SK-N-SH treated with all-trans-retinoic acid at 6 μM for 48 hours (cell line): Measurements from ENCODE around the gene USP40.

Experiments used
- ATAC-seq: fragments of 200-7000 bp; cut with Tn5 transposase; 3 replicates; pipeline ENCODE4 v1.9.1; 2020; ENCODE audit warnings: mild to moderate bottlenecking, moderate library complexity
- ARNTL ChIP-seq: fragments of 450-650 bp; formaldehyde crosslinking; IDR thresholded peaks from 2 replicates; pipeline ENCODE4 v1.5.0; 2020; ENCODE audit warnings: low read depth, mild to moderate bottlenecking, moderate library complexity, borderline replicate concordance
- BACH2 ChIP-seq: fragments of 250-450 bp; sonication (Bioruptor Pico); IDR thresholded peaks from 2 replicates; pipeline ENCODE4 v1.9.0; 2021; ENCODE audit warnings: mild to moderate bottlenecking, borderline replicate concordance
- CREB5 ChIP-seq: fragments of 250-450 bp; sonication (Bioruptor Pico); IDR thresholded peaks from 2 replicates; pipeline ENCODE4 v1.5.1; 2020; ENCODE audit warnings: low read depth, mild to moderate bottlenecking, moderate library complexity
- CSDC2 ChIP-seq: fragments of 250-450 bp; sonication (Bioruptor Pico); IDR thresholded peaks from 2 replicates; pipeline ENCODE4 v1.5.0; 2020; ENCODE audit warnings: mild to moderate bottlenecking, moderate library complexity
- CSRNP3 ChIP-seq: fragments of 250-450 bp; sonication (Bioruptor Pico); IDR thresholded peaks from 2 replicates; pipeline ENCODE4 v1.5.1; 2021; ENCODE audit warnings: mild to moderate bottlenecking, moderate library complexity
- ESRRG ChIP-seq: fragments of 250-450 bp; sonication (Bioruptor Pico); IDR thresholded peaks from 2 replicates; pipeline ENCODE4 v1.6.1; 2021; ENCODE audit warnings: mild to moderate bottlenecking
- GLIS3 ChIP-seq: fragments of 250-450 bp; sonication (Bioruptor Pico); IDR thresholded peaks from 2 replicates; pipeline ENCODE4 v1.5.0; 2020; ENCODE audit warnings: mild to moderate bottlenecking, moderate library complexity
- ISL1 ChIP-seq: fragments of 250-450 bp; sonication (Bioruptor Pico); IDR thresholded peaks from 2 replicates; pipeline ENCODE4 v2.1.2; 2022; ENCODE audit warnings: mild to moderate bottlenecking, moderate library complexity
- OSR1 ChIP-seq: fragments of 250-450 bp; sonication (Bioruptor Pico); IDR thresholded peaks from 2 replicates; pipeline ENCODE4 v1.8.0; 2022; ENCODE audit warnings: moderate library complexity, mild to moderate bottlenecking, inconsistent platforms
- PATZ1 ChIP-seq: fragments of 250-450 bp; sonication (Bioruptor Pico); IDR thresholded peaks from 2 replicates; pipeline ENCODE4 v1.8.0; 2020; ENCODE audit warnings: mild to moderate bottlenecking, moderate library complexity, borderline replicate concordance
- POU6F1 ChIP-seq: fragments of 250-450 bp; sonication (Bioruptor Pico); IDR thresholded peaks from 2 replicates; pipeline ENCODE4 v1.8.0; 2021; ENCODE audit warnings: low read depth, mild to moderate bottlenecking, moderate library complexity, borderline replicate concordance
- PPARA ChIP-seq: fragments of 250-450 bp; sonication (Bioruptor Pico); IDR thresholded peaks from 2 replicates; pipeline ENCODE4 v1.5.0; 2020; ENCODE audit warnings: mild to moderate bottlenecking, borderline replicate concordance
- RARB ChIP-seq: fragments of 250-450 bp; sonication (Bioruptor Pico); IDR thresholded peaks from 2 replicates; pipeline ENCODE4 v1.8.0; 2021; ENCODE audit warnings: mild to moderate bottlenecking, moderate library complexity
- SNAI2 ChIP-seq: fragments of 250-450 bp; sonication (Bioruptor Pico); IDR thresholded peaks from 2 replicates; pipeline ENCODE4 v1.5.0; 2020; ENCODE audit warnings: mild to moderate bottlenecking, moderate library complexity
- TCF4 ChIP-seq: fragments of 250-450 bp; sonication (Bioruptor Pico); IDR thresholded peaks from 2 replicates; pipeline ENCODE4 v1.8.0; 2021; ENCODE audit warnings: mild to moderate bottlenecking, moderate library complexity, borderline replicate concordance
- TSHZ2 ChIP-seq: fragments of 250-450 bp; sonication (Bioruptor Pico); IDR thresholded peaks from 2 replicates; pipeline ENCODE4 v1.5.0; 2020; ENCODE audit warnings: mild to moderate bottlenecking, moderate library complexity
- ZC3H10 ChIP-seq: fragments of 250-450 bp; sonication (Bioruptor Pico); IDR thresholded peaks from 2 replicates; pipeline ENCODE4 v1.5.1; 2021; ENCODE audit warnings: mild to moderate bottlenecking, moderate library complexity
- ZFP30 ChIP-seq: fragments of 450-650 bp; formaldehyde crosslinking; IDR thresholded peaks from 2 replicates; pipeline ENCODE4 v1.5.0; 2022; ENCODE audit warnings: mild to moderate bottlenecking, moderate library complexity
- ZNF565 ChIP-seq: fragments of 450-650 bp; formaldehyde crosslinking; conservative IDR thresholded peaks from 2 replicates; pipeline ENCODE4 v1.5.0; 2020; ENCODE audit warnings: low read depth, mild to moderate bottlenecking, moderate library complexity
- ZNF70 ChIP-seq: fragments of 450-650 bp; formaldehyde crosslinking; IDR thresholded peaks from 2 replicates; pipeline ENCODE4 v1.5.0; 2020; ENCODE audit warnings: mild to moderate bottlenecking, moderate library complexity
- ZNF8 ChIP-seq: fragments of 450-650 bp; formaldehyde crosslinking; IDR thresholded peaks from 2 replicates; pipeline ENCODE4 v1.5.0; 2020; ENCODE audit warnings: mild to moderate bottlenecking, moderate library complexity

Gene USP40

GRCh38 chr2:233447506-233448219 is 118.9 kb downstream of the USP40 start (continued):
- no peak for TF ChIP-seq ZNF70
- no peak for TF ChIP-seq ZC3H10
- no peak for TF ChIP-seq GLIS3 (CRISPR knock-in tag)

- no peak for TF ChIP-seq ESRRG (CRISPR knock-in tag)
- TF ChIP-seq CSDC2 (CRISPR knock-in tag): no peak
- no peak for TF ChIP-seq ZFP30
- no peak for ATAC-seq
Measured at GRCh38 chr2:233446606-233447305, 119.8 kb downstream of the USP40 start.

- ATAC-seq: no peak
Measured at GRCh38 chr2:233446121-233446520, 120.5 kb downstream of the USP40 start.

More at GRCh38 chr2:233446121-233446520, 120.5 kb downstream of the USP40 start:
- TF ChIP-seq TSHZ2 (no peak), ARNTL (no peak), GLIS3 (CRISPR knock-in tag) (no peak), ZNF8 (CRISPR knock-in tag) (no peak), ISL1 (CRISPR knock-in tag) (no peak), TCF4 (CRISPR knock-in tag) (no peak), ZC3H10 (no peak), ZNF70 (no peak), CREB5 (CRISPR knock-in tag) (no peak), PATZ1 (CRISPR knock-in tag) (no peak), ESRRG (CRISPR knock-in tag) (no peak), CSRNP3 (CRISPR knock-in tag) (no peak), SNAI2 (CRISPR knock-in tag) (no peak), PPARA (CRISPR knock-in tag) (no peak), BACH2 (no peak), ZNF565 (CRISPR knock-in tag) (no peak), CSDC2 (CRISPR knock-in tag) (no peak), RARB (no peak), POU6F1 (no peak), OSR1 (CRISPR knock-in tag) (no peak)
- TF ChIP-seq, all 23 proteins: peak for 0
